IPS DF 6.9 (cell line): ENCODE data around the gene LAMC3.

Experiments used
- DNase-seq: peaks from one replicate; pipeline ENCODE4 v3.0.0-alpha.2; 2013; ENCODE audit warnings: low read depth, low spot score
- H3K27ac ChIP-seq: one replicate; pipeline ENCODE4 v1.5.1; 2013; ENCODE audit warnings: low read length, control low read depth
- H3K27me3 ChIP-seq: 2 replicates; pipeline ENCODE4 v1.6.1; 2013; ENCODE audit warnings: mild to moderate bottlenecking, low read length; ENCODE audit not compliant: control insufficient read depth, insufficient read depth
- H3K36me3 ChIP-seq: 2 replicates; pipeline ENCODE4 v1.6.1; 2013; ENCODE audit warnings: low read length; ENCODE audit not compliant: control insufficient read depth, insufficient read depth
- H3K4me1 ChIP-seq: 2 replicates; pipeline ENCODE4 v1.6.1; 2013; ENCODE audit warnings: low read length; ENCODE audit not compliant: control insufficient read depth, insufficient read depth
- H3K4me3 ChIP-seq: 2 replicates; pipeline ENCODE4 v1.5.1; 2013; ENCODE audit warnings: mild to moderate bottlenecking, low read length
- H3K9me3 ChIP-seq: 2 replicates; pipeline ENCODE4 v1.6.1; 2013; ENCODE audit warnings: low read length, inconsistent platforms; ENCODE audit not compliant: control insufficient read depth, insufficient read depth
- WGBS: extraction: QIAGEN DNeasy Blood & Tissue Kit; methylation state at CpG from one replicate; pipeline ENCODE4 v1.1.7; 2013; ENCODE audit warnings: mixed read lengths, missing lambda C conversion rate; ENCODE audit not compliant: insufficient read length, insufficient coverage; 5-methylcytosine and 5-hydroxymethylcytosine counted together

Gene LAMC3

DNA sequence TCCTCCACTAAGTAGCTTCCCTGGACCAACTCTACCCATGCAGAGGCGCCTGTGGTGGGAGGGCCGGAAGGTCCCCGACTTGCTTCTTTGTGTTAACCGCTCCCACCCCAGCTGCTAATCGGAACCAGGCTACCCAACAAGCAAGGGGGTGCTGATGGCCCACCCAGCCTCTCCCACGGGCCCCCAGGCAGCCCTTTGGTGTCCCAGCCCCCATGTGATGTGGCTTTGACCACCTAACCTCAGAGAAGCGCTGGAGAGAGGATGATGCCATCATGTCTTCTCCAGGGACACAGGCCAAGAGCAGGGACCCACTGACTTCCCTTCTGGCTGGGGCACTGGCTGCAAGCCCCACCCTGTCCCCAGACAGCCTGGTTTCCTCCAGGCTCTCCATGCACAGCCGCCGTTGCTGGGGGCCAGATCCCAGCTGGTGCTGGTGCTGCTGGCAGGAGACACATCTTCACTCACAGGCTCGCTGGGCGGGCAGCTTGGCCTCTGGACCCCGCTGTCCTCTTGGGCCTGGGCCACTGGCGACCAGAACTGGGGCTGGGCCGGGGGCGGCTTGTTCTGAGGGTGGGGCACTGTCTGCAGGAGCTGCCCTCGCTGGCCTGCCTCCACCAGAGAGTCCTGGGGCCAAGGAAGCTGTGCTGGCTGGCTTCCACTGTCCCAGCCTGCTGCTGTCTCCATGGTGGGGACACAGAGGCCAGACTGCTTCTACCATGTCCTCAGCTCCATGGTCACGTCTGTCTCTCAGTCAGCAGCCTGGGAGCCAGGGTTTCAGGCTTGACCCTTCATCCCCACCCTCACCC, 27.8 kb downstream of the LAMC3 start:
- Histone ChIP-seq H3K27me3 (no peaks in the 10 kb centered on the region), H3K4me3 (no peak overlapping the region), H3K4me1 (no peaks in the 10 kb centered on the region), H3K9me3 (no peaks in the 10 kb centered on the region), H3K27ac (no peak overlapping the region), H3K36me3 (peaks cover 8% of the 10 kb centered on the region)
- WGBS: no CpG with 5 or more reads among the region's 17 CpGs
- DNase-seq: no peak

DNA sequence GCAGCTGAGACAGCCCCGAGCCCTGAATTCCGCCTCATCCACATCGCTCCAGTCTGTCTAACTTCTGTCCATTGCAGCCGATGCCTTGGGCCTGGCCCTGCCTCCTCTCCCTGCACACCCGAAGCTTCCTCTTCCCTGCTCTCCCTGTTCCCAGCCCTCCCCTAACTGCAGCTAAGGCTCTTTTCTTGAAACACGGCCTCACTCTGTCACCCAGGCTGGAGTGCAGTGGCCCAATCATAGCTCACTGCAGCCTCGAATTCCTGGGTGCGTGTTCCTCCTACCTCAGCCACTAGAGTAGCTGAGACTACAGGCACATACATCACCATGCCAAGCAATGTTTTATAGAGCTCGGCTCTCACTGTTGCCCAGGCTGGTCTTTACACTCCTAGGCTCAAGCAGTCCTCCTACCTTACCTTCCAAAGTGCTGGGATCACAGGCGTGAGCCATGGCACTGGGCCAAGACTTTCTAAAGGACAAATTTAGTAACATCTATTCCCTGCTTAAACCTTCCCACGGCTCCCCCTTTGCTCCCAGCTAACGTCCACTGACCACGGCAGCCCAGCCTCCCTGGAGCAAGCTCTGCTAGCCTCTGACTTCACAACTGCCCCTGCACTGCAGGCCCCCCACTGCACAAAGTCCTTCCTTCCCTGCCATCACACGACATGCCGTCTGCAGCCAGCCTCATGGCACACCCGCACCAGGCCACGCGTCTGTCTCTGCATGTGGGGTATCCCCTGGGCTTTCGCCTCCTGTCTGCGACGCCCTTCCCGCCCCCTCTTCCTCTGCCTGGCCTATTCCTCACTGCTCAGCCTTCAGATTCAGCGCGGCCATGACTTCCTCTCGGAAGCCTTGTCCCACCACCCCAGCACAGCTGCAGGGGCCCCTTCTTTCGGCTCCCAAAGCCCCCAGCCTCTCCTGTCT, 28.6 kb downstream of the LAMC3 start:
- Histone ChIP-seq H3K27me3 (no peaks in the 10 kb centered on the region), H3K4me3 (no peak overlapping the region), H3K36me3 (peaks cover 11% of the 10 kb centered on the region), H3K9me3 (no peaks in the 10 kb centered on the region), H3K4me1 (no peaks in the 10 kb centered on the region), H3K27ac (no peak overlapping the region)
- no peak for DNase-seq
- WGBS: no CpG with 5 or more reads among the region's 26 CpGs

DNA sequence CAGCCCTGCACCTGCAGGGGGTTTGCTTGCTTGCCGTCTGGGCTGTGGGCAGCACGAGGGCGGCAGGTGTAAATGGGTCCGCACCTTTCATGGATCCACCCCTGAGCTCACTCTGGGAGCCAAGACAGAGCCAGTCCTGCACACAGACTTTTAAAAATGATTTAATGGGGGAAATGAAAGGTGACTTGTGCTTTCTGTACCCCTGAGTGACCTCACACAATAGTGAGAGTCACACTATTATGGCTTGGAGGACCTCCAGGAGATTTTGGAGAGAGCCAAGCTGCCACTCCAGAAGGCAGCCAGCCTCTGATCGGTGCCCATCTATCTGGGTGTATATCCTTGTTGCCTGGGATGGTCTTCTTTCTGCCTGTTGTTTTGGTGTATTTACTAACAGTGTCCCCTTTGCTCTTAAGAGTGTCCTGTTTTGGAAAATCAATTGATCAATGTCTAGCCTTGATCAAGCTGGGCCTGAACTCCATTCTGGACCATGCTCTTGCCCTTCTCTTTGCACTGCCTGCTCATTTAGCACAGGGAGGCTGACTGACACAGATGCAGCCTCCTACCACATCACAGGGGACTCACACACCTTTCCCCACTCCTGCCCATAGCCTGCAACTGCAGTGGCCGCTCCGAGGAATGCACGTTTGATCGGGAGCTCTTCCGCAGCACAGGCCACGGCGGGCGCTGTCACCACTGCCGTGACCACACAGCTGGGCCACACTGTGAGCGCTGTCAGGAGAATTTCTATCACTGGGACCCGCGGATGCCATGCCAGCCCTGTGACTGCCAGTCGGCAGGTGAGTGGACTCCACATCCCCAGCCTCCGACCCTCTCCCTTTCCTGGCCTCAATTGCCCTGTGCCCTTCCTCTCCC, 29.5 kb downstream of the LAMC3 start:
- WGBS: no CpG with 5 or more reads among the region's 19 CpGs
- Histone ChIP-seq H3K36me3 (peaks cover 11% of the 10 kb centered on the region), H3K27me3 (no peaks in the 10 kb centered on the region), H3K9me3 (no peaks in the 10 kb centered on the region), H3K27ac (no peak overlapping the region), H3K4me3 (no peak overlapping the region), H3K4me1 (no peaks in the 10 kb centered on the region)
- DNase-seq: no peak

DNA sequence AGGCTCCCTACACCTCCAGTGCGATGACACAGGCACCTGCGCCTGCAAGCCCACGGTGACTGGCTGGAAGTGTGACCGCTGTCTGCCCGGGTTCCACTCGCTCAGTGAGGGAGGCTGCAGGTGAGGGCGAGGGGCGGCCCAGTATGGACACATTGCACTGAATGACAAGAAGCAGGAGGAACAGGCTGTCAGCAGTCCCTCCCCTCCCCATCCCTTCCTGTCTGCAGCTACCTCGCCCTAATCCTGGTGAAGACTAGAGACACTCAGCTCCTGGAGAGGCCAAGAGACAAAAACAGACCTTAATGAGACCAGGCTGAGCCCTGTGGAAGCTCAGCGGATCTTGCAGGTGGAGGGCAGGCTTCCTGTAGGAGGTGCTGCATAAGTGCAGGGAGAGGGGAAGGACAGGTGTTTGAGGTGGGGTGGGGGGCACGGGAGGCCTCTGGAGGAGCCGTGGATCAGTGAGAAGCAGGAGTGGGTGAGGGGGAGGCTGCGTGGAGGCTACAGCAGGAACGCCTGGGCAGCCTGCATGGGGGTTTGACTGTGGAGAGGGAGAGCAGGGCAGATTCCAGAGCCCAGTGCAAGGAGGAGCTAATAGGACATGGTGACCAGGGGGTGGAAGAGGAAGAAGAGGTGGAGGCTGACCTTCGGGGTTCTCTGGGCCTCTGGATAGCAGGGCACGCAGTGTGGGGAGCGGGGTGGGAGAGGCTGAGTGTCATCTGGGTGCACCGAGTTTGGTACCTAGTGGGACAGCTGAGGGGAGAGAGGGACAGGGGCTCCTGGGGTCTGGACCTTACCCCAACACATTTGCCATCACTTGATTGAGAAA, 30.4 kb downstream of the LAMC3 start:
- H3K4me3 ChIP-seq: no peak overlapping the region
- DNase-seq: no peak
- no peak overlapping the region for H3K27ac ChIP-seq
- no peaks in the 10 kb centered on the region for H3K27me3 ChIP-seq
- no peaks in the 10 kb centered on the region for H3K4me1 ChIP-seq
- peaks cover 9% of the 10 kb centered on the region for H3K36me3 ChIP-seq
- WGBS: no CpG with 5 or more reads among the region's 18 CpGs
- H3K9me3 ChIP-seq: no peaks in the 10 kb centered on the region

DNA sequence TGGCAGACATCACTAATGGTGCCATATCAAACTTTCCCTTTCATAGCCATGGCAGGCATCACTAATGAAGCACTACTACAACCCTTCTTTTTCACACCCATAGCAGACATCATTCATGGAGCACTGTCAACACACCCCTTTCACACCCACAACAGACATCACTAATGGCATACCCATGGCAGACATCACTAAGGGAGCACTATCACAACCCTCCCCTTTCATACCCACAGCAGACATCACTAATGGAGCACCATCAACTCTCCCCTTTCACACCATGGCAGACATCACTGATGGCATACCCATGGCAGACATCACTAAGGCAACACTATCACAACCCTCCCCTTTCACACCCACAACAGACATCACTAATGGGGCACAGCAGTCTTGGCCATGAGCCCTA, 33.7 kb downstream of the LAMC3 start:
- no peaks in the 10 kb centered on the region for H3K9me3 ChIP-seq
- H3K27ac ChIP-seq: no peak overlapping the region
- peaks cover 10% of the 10 kb centered on the region for H3K36me3 ChIP-seq
- no peak overlapping the region for H3K4me3 ChIP-seq
- DNase-seq: no peak
- H3K27me3 ChIP-seq: no peaks in the 10 kb centered on the region
- H3K4me1 ChIP-seq: no peaks in the 10 kb centered on the region

DNA sequence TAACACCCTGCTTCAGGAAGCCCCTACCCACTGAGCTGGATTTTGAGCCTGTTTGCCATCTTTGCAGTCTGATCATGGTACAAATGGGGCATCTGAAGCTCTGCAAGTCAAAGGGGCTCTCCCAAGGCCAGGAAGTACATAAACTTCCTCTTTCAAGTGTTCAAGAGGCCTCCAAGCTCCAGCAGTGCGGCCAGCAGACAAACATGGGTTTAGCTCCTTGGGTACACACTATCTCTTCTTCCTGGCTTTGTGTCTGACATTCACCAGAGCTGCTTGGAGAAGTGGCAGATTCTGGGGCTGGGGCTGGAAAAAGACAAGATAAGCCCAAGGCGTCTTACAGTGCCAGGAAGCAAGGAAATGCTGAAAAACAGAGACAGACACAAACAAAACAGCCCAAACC, 34.1 kb downstream of the LAMC3 start:
- no peaks in the 10 kb centered on the region for H3K9me3 ChIP-seq
- no peak overlapping the region for H3K27ac ChIP-seq
- no peaks in the 10 kb centered on the region for H3K4me1 ChIP-seq
- DNase-seq: no peak
- no CpG with 5 or more reads among the region's 2 CpGs for WGBS
- H3K36me3 ChIP-seq: peaks cover 10% of the 10 kb centered on the region
- H3K27me3 ChIP-seq: no peaks in the 10 kb centered on the region
- no peak overlapping the region for H3K4me3 ChIP-seq

DNA sequence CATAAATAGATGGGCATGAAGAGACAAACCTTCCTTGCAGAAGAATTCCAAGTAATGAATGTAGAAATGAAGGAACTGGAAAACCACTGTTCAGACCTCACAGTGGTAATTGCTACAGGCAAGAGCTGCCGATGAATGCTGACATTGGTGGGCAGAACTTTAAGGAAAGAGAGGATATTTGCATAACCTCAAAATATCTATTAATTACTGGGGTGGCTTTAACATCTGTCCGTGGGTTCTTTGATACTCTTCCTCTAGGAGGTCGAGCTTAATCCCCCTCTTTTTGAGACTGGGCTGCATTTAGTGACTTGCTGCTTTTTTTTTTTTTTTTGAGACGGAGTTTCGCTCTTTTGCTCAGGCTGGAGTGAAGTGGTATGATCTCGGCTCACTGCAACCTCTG, 34.7 kb downstream of the LAMC3 start:
- no peak overlapping the region for H3K27ac ChIP-seq

DNA sequence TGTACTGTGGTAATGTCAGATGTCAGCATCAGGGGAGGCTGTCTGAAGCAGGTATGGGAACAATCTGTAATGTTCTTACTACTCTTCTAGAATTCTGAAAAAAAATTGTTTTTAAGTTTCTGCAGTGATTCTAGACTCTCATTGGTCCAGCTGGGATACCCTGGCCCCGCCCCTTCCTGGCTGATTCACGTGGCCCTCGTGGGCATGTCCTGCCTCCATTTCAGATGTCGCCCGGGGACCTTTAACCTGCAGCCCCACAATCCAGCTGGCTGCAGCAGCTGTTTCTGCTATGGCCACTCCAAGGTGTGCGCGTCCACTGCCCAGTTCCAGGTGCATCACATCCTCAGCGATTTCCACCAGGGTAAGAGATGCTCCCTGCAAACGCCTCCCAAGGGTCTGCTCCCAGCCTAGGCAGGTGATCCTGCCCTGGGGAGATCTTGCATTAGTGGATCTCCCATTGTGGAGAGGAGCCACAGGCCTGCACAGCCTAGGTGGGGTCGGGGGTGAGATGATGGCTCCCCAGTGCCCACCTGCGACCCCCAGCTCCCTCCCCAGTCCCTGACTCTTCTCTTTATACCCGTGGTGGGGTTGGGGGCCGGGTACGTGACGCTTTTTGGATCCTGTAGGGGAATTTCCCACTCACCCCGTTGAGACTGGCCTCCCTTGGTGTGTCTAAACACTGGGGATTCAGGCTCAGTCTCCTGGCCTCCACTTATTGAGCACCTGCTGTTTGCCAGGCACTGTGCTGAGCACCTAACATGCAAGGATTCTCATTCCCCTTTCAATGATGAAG, 36.5 kb downstream of the LAMC3 start:
- no peak overlapping the region for H3K4me3 ChIP-seq
- H3K27me3 ChIP-seq: no peaks in the 10 kb centered on the region
- no CpG with 5 or more reads among the region's 16 CpGs for WGBS
- H3K27ac ChIP-seq: no peak overlapping the region
- H3K9me3 ChIP-seq: no peaks in the 10 kb centered on the region
- H3K4me1 ChIP-seq: no peaks in the 10 kb centered on the region
- DNase-seq: no peak
- peaks cover 4% of the 10 kb centered on the region; the same call in 1 of the 2 replicates for H3K36me3 ChIP-seq

More for the DNA sequence above, 34.7 kb downstream of the LAMC3 start:
- Histone ChIP-seq H3K9me3 (no peaks in the 10 kb centered on the region), H3K36me3 (peaks cover 9% of the 10 kb centered on the region), H3K27me3 (no peaks in the 10 kb centered on the region), H3K4me1 (no peaks in the 10 kb centered on the region), H3K4me3 (no peak overlapping the region)
- no peak for DNase-seq
- WGBS: no CpG with 5 or more reads among the region's 6 CpGs

DNA sequence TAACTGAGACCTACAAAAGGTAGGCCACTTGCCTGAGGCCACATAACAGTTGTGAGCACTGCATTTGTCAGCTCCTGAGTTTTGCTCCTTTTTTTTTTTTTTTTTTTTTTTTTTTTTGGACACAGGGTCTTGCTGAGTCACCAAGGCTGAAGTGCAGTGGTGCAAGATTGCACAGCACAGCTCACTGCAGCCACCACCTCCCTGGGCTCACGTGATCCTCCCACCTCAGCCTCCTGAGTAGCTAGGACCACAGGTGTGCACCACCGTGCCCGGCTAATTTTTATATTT, 37.1 kb downstream of the LAMC3 start:
- Histone ChIP-seq H3K4me1 (no peaks in the 10 kb centered on the region), H3K4me3 (no peak overlapping the region), H3K27ac (no peak overlapping the region), H3K36me3 (peaks cover 4% of the 10 kb centered on the region; the same call in 1 of the 2 replicates), H3K27me3 (no peaks in the 10 kb centered on the region), H3K9me3 (no peaks in the 10 kb centered on the region)
- no peak for DNase-seq
- WGBS: no CpG with 5 or more reads among the region's 3 CpGs
